Pancreas (tissue), 10 donors: ENCODE data around the gene CSF2. TPM values are rescaled to one million over a fixed set of nuclear protein-coding genes. Genes with fewer than 3 reads are reported as not detected.

Experiments
- ATAC-seq, 4 donors: fragments of 200-7000 bp; cut with Tn5 transposase; one replicate each; pipeline versions ENCODE4 v1.8.0 to v1.9.1; 2020; ENCODE audit warnings: mild to moderate bottlenecking in 4 of 4, moderate library complexity in 4 of 4
- DNase-seq, 6 donors: peaks; one replicate each; pipeline ENCODE4 v3.0.0-alpha.2; 2020
- FAIRE-seq: peaks from 2 replicates; lab custom pipeline; 2012; peaks lifted over from hg19 to GRCh38; lab: Jason Lieb, UNC
- H3K27ac ChIP-seq, 4 donors: fragments of 200-600 bp; sonication (generic); 1 replicate in 3 of 4; 2 replicates in 1 of 4; pipeline versions ENCODE4 v1.5.0 to v1.8.0; 2020
- H3K27me3 ChIP-seq, 4 donors: fragments of 200-600 bp; one replicate each; pipeline ENCODE4 v1.8.0; 2021
- H3K36me3 ChIP-seq, 3 donors: fragments of 200-600 bp; sonication (generic) in 1 of 3; one replicate each; pipeline versions ENCODE4 v1.5.0 to v1.8.0; 2020 to 2021
- H3K4me1 ChIP-seq, 3 donors: fragments of 200-600 bp; one replicate each; pipeline ENCODE4 v1.8.0; 2021
- H3K4me3 ChIP-seq, 4 donors: fragments of 200-600 bp; sonication (generic) in 2 of 4; one replicate each; pipeline versions ENCODE4 v1.5.0 to v1.8.0; 2020 to 2021
- H3K9me3 ChIP-seq, 4 donors: fragments of 200-600 bp; one replicate each; pipeline ENCODE4 v1.8.0; 2021
- CTCF ChIP-seq, 4 donors: fragments of 200-600 bp; sonication (generic) in 3 of 4; IDR thresholded peaks; one replicate each; pipeline versions ENCODE4 v1.5.0 to v1.8.0; 2021; ENCODE audit warnings: antibody characterized with exemption in 4 of 4
- WGBS, 2 donors: extraction: QIAGEN DNeasy Blood & Tissue Kit; methylation state at CpG; one replicate each; pipeline ENCODE4 v1.1.7; 2013; 5-methylcytosine and 5-hydroxymethylcytosine counted together
- intact Hi-C, 3 donors: fragments of 100-400 bp; cut with DNase I; formaldehyde crosslinking; loops; one replicate each; pipeline versions ENCODE4 v1.11.1 to v1.14.2; 2022
- polyA plus RNA-seq, 2 donors: library from polyadenylated mRNA; stranded (reverse); fragments of 200-250 nt; gene quantifications; one replicate each; pipeline ENCODE4 v1.2.3, GENCODE V29; 2013
- total RNA-seq, 6 donors: library from RNA; stranded (reverse); fragmentation: NEBNext Ultra II Directional in 4 of 6; extraction: Animal tissue kit (Norgen Biotek cat#: 25700) in 4 of 6; gene quantifications; one replicate each; pipeline versions ENCODE4 v1.2.1 to v1.2.4, GENCODE V29; 2021 to 2023
- donor health status: healthy with polysubstance abuse.
- donor health status: DM: no; HTN: no; CAD: no; lungs with moderate emphysema.
- donor health status: DM: no; HTN: no; CAD: no.
- donor health status: control.
- donor health status: control.
- donor health status: Bipolar disorder and iron deficiency.
- donor health status: DM: yes; HTN: yes; CAD: no.
- donor health status: DM: no; HTN: no; CAD: no.
- donor health status: DM: no; HTN: no; CAD: no.
- donor health status: DM: yes; HTN: yes; CAD: no.

Gene CSF2
- total and polyA plus RNA-seq, 8 donors = 0.19 TPM; not detected in 7

GRCh38 chr5:132055808-132056609, 17.6 kb upstream of the CSF2 start:
- Histone ChIP-seq H3K27me3 (no peaks in the 10 kb centered on the region), H3K4me1 (no peaks in the 10 kb centered on the region), H3K9me3 (no peaks in the 10 kb centered on the region), H3K4me3 (no peak overlapping the region), H3K36me3 (no peaks in the 10 kb centered on the region), H3K27ac (no peak overlapping the region)
- WGBS, 2 donors = 75 to 79% methylated on average over 12 of the region's 12 CpGs
- intact Hi-C loops = no loop called here
- peak in 1 of 4 donors; percentile 39 for ATAC-seq
- no peak for TF ChIP-seq CTCF (IDR thresholded peaks at IDR 0.05)
- no peak for FAIRE-seq
- peak in 3 of 6 donors; percentile 3 to 34 (median 15) for DNase-seq

- 87 to 88% methylated on average over 14 of the region's 14 CpGs for WGBS, 2 donors
Measured at GRCh38 chr5:132056610-132057497, 16.7 kb upstream of the CSF2 start.

GRCh38 chr5:132057498-132058255, 15.9 kb upstream of the CSF2 start:
- H3K27ac ChIP-seq = no peak overlapping the region
- TF ChIP-seq CTCF (IDR thresholded peaks at IDR 0.05) = no peak
- H3K4me1 ChIP-seq = no peaks in the 10 kb centered on the region
- H3K36me3 ChIP-seq = no peaks in the 10 kb centered on the region
- H3K9me3 ChIP-seq = no peaks in the 10 kb centered on the region
- WGBS, 2 donors = 81 to 86% methylated on average over 12 of the region's 12 CpGs
- intact Hi-C loops = no loop called here
- no peak for ATAC-seq
- peak in 3 of 6 donors; percentile 1 to 6 (median 1) for DNase-seq
- FAIRE-seq = no peak
- H3K4me3 ChIP-seq = no peak overlapping the region
- H3K27me3 ChIP-seq = no peaks in the 10 kb centered on the region

More at GRCh38 chr5:132056610-132057497, 16.7 kb upstream of the CSF2 start:
- H3K4me1 ChIP-seq = no peaks in the 10 kb centered on the region
- DNase-seq (peak in 4 of 6 donors; percentile 3 to 48 (median 28)), ATAC-seq (no peak), FAIRE-seq (no peak)
- H3K9me3 ChIP-seq = no peaks in the 10 kb centered on the region
- no peaks in the 10 kb centered on the region for H3K36me3 ChIP-seq
- H3K27ac ChIP-seq = no peak overlapping the region
- no peak for TF ChIP-seq CTCF (IDR thresholded peaks at IDR 0.05)
- H3K4me3 ChIP-seq = no peak overlapping the region
- intact Hi-C loops = no loop called here
- no peaks in the 10 kb centered on the region for H3K27me3 ChIP-seq

GRCh38 chr5:132058646-132059042, 14.9 kb upstream of the CSF2 start:
- Histone ChIP-seq H3K27me3 (no peaks in the 10 kb centered on the region), H3K36me3 (no peaks in the 10 kb centered on the region), H3K9me3 (no peaks in the 10 kb centered on the region), H3K4me3 (no peak overlapping the region), H3K27ac (no peak overlapping the region), H3K4me1 (no peaks in the 10 kb centered on the region)
- intact Hi-C loops = no loop called here
- ATAC-seq (no peak), FAIRE-seq (no peak), DNase-seq (peak in 1 of 6 donors; percentile 5)
- WGBS, 2 donors = 67 to 71% methylated on average over 7 of the region's 7 CpGs
- no peak for TF ChIP-seq CTCF (IDR thresholded peaks at IDR 0.05)
